GM18870 (cell line): ENCODE measurements around the gene MISP.

Experiments used
- ATAC-seq: cut with Tn5 transposase; IDR thresholded peaks from one replicate; pipeline ENCODE4 v1.9.1; 2021; ENCODE audit warnings: moderate library complexity; ENCODE audit not compliant: unreplicated experiment

The MISP gene

GRCh38 chr19:772063-772462 is 21.2 kb downstream of the MISP start:
- ATAC-seq = no peak

- no peak for ATAC-seq
Observed at GRCh38 chr19:772730-773436, 22.0 kb downstream of the MISP start.

- no peak for ATAC-seq
Observed at GRCh38 chr19:776549-776948, 25.6 kb downstream of the MISP start.

- no peak for ATAC-seq
Observed at GRCh38 chr19:778910-779653, 28.2 kb downstream of the MISP start.

GRCh38 chr19:780935-781334 is 30.0 kb downstream of the MISP start:
- no peak for ATAC-seq

- no peak for ATAC-seq
Observed at GRCh38 chr19:781800-782184, 30.9 kb downstream of the MISP start.

- ATAC-seq = no peak
Observed at GRCh38 chr19:782185-782877, 31.4 kb downstream of the MISP start.

- ATAC-seq = no peak
Observed at GRCh38 chr19:782878-783668, 32.2 kb downstream of the MISP start.

- no peak for ATAC-seq
Observed at GRCh38 chr19:784541-784940, 33.6 kb downstream of the MISP start.

- no peak for ATAC-seq
Observed at GRCh38 chr19:787536-787935, 36.6 kb downstream of the MISP start.

GRCh38 chr19:788686-788982 is 37.7 kb downstream of the MISP start:
- ATAC-seq = no peak

GRCh38 chr19:788983-789700 is 38.2 kb downstream of the MISP start:
- no peak for ATAC-seq

- ATAC-seq = no peak
Observed at GRCh38 chr19:789701-790060, 38.8 kb downstream of the MISP start.

GRCh38 chr19:791007-791566 is 40.2 kb downstream of the MISP start:
- no peak for ATAC-seq

- ATAC-seq = no peak
Observed at GRCh38 chr19:791567-792305, 40.8 kb downstream of the MISP start.

- ATAC-seq = no peak
Observed at GRCh38 chr19:792306-792885, 41.5 kb downstream of the MISP start.

- no peak for ATAC-seq
Observed at GRCh38 chr19:793806-794205, 42.9 kb downstream of the MISP start.

GRCh38 chr19:795073-795611 is 44.2 kb downstream of the MISP start:
- ATAC-seq = no peak
